Measurements from ENCODE around the gene SGPP2.

SGPP2 gene

GRCh38 chr2:222591661-222592060 is 167.3 kb downstream of the SGPP2 start:
- no peak for DNase-seq

GRCh38 chr2:222592176-222592575 is 167.8 kb downstream of the SGPP2 start:
- no peak for DNase-seq

DNA sequence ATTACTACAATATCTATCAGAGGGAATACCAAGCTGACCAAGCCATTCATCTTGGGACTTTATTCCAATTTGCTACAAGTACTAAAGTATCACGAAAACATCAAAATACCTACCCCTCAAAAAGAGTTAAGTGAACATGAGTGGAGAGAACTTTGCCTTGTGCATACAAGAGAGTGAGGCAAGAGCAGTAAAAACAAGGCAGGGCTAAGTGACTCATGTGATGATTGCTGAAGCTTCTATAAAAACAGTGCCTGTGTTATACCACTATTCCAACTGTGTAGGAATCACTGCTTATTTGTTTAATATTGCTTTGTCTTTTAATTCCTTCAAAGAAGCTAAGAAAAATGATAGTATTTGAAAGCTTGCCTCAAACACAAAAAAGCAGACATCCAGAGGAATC is 170.3 kb downstream of the SGPP2 start:
- no peak for DNase-seq

DNA sequence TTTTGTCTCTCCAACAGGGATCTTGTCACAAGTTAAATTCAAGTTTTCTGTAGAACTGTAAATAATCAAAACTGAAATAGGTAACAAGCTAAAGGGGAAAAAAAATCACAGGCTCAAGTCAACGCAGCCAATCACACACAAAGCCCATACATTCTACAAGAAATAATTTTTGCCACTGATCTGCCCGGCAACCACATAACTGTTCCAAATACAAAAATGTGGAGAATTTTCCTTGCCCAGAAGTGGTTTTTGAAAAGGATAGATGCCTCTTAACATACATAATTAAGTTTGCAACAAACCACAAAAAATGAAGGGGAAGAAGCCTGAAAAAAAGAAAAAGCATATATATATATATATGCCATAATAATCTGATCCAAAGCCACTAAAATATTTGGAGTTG is 171.2 kb downstream of the SGPP2 start:
- DNase-seq: no peak

DNA sequence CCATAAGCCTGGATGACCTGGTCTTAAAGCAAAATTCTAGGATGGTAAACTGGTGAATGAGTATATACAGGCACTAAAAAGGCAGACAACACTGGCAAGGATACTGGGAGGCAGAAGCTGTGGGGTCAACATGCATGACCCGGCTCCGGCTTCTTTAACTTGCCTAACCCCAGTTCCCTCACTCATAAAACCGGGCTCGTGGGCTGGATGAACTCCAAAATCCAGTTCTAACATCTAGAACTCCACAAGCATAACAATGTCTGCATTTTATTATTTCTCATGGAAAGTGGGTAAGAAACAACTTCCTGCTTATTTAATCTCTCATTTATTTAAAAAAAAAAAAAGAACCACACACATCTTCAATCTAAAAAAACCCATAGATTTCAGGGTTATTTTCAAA is 174.3 kb downstream of the SGPP2 start:
- no peak for DNase-seq

- no peak for DNase-seq
Observed at GRCh38 chr2:222603501-222603900, 179.2 kb downstream of the SGPP2 start.

GRCh38 chr2:222604749-222605515 is 180.6 kb downstream of the SGPP2 start:
- peak; percentile 20 for DNase-seq

- no peak for DNase-seq
Observed at GRCh38 chr2:222606306-222606705, 182.0 kb downstream of the SGPP2 start.

DNA sequence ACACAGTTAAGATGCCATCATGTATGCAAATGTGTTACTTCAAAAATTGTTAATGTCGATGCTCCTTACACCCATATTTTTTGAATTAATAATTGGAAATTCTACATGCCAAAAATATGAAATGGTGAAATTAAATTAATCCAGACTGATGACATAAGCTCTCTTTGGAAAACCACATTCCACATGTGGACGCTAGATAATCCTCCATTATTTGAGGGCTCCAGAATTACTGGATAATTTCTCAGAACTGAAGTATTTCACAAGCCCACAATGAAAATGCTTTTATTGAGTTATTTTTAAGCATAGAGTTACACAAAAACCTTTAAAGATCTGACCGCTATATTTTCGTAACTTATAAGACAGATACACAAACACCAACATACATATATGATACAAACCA is 183.7 kb downstream of the SGPP2 start:
- DNase-seq: peak; percentile 47

- peak; percentile 34 for DNase-seq
Observed at GRCh38 chr2:222609381-222609780, 185.0 kb downstream of the SGPP2 start.
